HEK293T (cell line): ENCODE measurements around the gene ALK.

Experiments used
- CTCF ChIA-PET: fragments of 350-600 bp; formaldehyde crosslinking; extraction: SDS; loops from one replicate; lab custom pipeline; 2021; ENCODE audit warnings: antibody characterized with exemption, inconsistent platforms; lab: Yijun Ruan, JAX
- POLR2A ChIA-PET: fragments of 350-600 bp; formaldehyde crosslinking; extraction: SDS; loops from one replicate; lab custom pipeline; 2020; ENCODE audit warnings: antibody characterized with exemption, inconsistent platforms; lab: Yijun Ruan, JAX
- DNase-seq: peaks from one replicate; pipeline ENCODE4 v3.0.0; 2012; ENCODE audit warnings: mixed read lengths; ENCODE audit errors: extremely low spot score
- ARNT ChIP-seq: fragments of 450-650 bp; IDR thresholded peaks from 2 replicates; pipeline ENCODE4 v1.6.1; 2017; ENCODE audit warnings: mild to moderate bottlenecking
- BHLHE40 ChIP-seq: fragments of 450-650 bp; IDR thresholded peaks from 2 replicates; pipeline ENCODE4 v1.6.1; 2016; ENCODE audit warnings: mild to moderate bottlenecking, moderate library complexity, borderline replicate concordance
- CTBP1 ChIP-seq: fragments of 450-650 bp; IDR thresholded peaks from 2 replicates; pipeline ENCODE4 v1.6.1; 2016; ENCODE audit warnings: borderline replicate concordance
- ELF4 ChIP-seq: fragments of 450-650 bp; IDR thresholded peaks from 2 replicates; pipeline ENCODE4 v1.6.1; 2017; ENCODE audit warnings: antibody characterized with exemption
- FOXA1 ChIP-seq: fragments of 450-650 bp; IDR thresholded peaks from 2 replicates; pipeline ENCODE4 v1.6.1; 2016; ENCODE audit warnings: mild to moderate bottlenecking
- FOXK2 ChIP-seq: fragments of 450-650 bp; IDR thresholded peaks from 2 replicates; pipeline ENCODE4 v1.6.1; 2016; ENCODE audit warnings: mild to moderate bottlenecking
- FOXM1 ChIP-seq: fragments of 450-650 bp; IDR thresholded peaks from 2 replicates; pipeline ENCODE4 v1.6.1; 2017; ENCODE audit warnings: mild to moderate bottlenecking, borderline replicate concordance
- HDGF ChIP-seq: fragments of 450-650 bp; IDR thresholded peaks from 2 replicates; pipeline ENCODE4 v1.6.1; 2017; ENCODE audit warnings: antibody characterized with exemption, borderline replicate concordance
- L3MBTL2 ChIP-seq: fragments of 450-650 bp; conservative IDR thresholded peaks from 2 replicates; pipeline ENCODE4 v1.6.1; 2016; ENCODE audit warnings: mild to moderate bottlenecking
- LEF1 ChIP-seq: fragments of 450-650 bp; IDR thresholded peaks from 2 replicates; pipeline ENCODE4 v1.6.1; 2017; ENCODE audit warnings: mild to moderate bottlenecking, borderline replicate concordance
- NFRKB ChIP-seq: fragments of 450-650 bp; IDR thresholded peaks from 2 replicates; pipeline ENCODE4 v1.6.1; 2016; ENCODE audit warnings: mild to moderate bottlenecking, moderate library complexity
- PKNOX1 ChIP-seq: fragments of 450-650 bp; IDR thresholded peaks from 2 replicates; pipeline ENCODE4 v1.6.1; 2016
- SP1 ChIP-seq: fragments of 450-650 bp; IDR thresholded peaks from 2 replicates; pipeline ENCODE4 v1.6.1; 2017
- SUZ12 ChIP-seq: fragments of 450-650 bp; IDR thresholded peaks from 2 replicates; pipeline ENCODE4 v1.6.1; 2016; ENCODE audit warnings: mild to moderate bottlenecking
- TARDBP ChIP-seq: fragments of 450-650 bp; IDR thresholded peaks from 2 replicates; pipeline ENCODE4 v1.6.1; 2016
- ZNF384 ChIP-seq: fragments of 450-650 bp; IDR thresholded peaks from 2 replicates; pipeline ENCODE4 v1.6.1; 2016

ALK gene

DNA sequence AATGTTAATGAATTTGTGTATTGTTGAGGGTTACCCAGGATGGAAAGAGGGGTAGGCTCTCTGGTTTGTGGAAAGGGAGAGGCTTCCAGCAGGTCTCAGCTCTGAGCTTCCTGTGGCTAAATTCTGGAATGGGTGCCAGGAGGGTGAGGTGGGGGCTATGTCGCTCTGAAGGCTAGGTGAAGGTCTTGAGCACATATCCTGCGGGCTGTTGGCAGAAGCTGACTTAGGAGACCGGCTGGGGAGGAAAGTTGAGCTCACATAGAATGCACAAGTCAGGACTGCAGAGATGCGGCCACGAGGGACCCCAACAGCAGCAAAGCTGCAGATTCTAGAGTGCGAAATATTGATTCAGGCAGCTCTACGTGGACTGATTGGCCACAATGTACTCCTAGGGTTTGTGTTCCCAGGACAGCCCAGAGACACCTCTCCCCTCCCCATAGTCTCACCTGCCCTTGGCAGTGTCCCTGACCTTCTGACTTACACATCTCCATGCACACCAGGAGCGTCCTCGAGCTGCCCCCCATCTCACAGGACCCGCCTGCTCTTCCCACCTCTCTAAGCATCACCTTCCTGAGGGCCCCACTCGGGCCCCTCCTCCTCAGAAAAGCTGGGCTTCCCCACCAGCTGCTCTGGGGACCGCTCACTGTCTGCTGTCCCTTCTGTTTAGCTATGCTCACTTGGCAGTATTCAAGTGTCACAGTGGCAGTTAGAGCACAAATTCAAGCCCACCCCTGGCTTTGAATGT lies 72.6 kb downstream of the ALK start:
- DNase-seq: no peak
- ChIA-PET POLR2A (no interaction called here), CTCF (no interaction called here)
- no peak for TF ChIP-seq FOXA1
- no peak for TF ChIP-seq SP1
- TF ChIP-seq LEF1: no peak
- TF ChIP-seq TARDBP: no peak
- TF ChIP-seq HDGF: no peak
- no peak for TF ChIP-seq FOXK2
- no peak for TF ChIP-seq L3MBTL2
- TF ChIP-seq BHLHE40: no peak
- TF ChIP-seq CTBP1: no peak
- TF ChIP-seq ELF4: no peak
- TF ChIP-seq ZNF384: no peak
- TF ChIP-seq FOXM1: no peak
- TF ChIP-seq ARNT: no peak
- TF ChIP-seq SUZ12: no peak
- no peak for TF ChIP-seq NFRKB
- no peak for TF ChIP-seq PKNOX1

DNA sequence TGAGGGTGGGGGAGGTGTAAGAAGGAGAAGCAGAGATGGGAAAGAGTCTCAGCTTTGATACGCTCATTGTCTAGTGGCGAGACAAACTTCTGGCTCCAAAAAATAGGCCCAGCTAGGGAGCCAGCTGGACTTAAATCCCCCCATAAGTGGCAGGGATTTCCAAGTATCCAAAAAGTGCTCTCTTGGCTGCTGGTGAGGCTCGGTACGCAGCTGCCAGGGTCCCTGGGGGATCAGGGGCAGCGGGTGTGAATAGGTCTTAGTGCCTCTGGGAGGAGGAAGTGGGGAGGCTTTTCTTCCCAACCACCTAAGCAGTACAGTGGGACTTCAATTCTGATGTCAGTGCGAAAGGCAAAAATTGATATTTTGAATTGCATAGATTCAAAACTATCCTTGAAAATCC lies 73.5 kb downstream of the ALK start:
- CTCF ChIA-PET: no interaction called here
- no peak for TF ChIP-seq L3MBTL2
- POLR2A ChIA-PET: no interaction called here
- no peak for DNase-seq

DNA sequence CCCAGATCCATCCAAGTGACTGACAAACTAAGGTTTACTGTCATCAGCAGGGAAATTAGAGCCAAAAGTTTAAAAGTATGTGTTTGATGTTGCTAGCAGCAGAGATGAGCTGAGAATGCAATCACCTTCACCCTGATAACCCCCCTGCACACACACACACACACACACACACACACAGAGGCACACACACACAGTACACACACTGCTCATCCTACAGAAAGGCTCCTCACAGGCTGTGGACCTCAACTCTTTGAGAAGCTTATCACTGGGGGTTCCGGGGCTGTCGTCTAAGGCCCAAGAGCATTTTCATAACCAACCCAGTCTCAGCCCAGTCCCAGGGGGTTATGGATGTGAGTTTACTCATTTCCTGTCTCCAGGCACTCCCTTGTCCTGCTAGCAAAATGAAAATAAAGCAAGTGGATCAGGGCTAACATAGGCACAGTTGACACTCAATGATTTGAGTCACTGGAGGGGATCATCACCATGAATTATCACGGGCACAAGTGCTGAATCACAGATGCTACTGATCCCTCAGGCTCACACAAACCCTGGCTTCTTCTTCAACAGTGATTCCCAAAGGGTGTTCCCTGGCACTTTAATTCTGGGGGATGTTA lies 76.6 kb downstream of the ALK start:
- DNase-seq: no peak
- CTCF ChIA-PET: no interaction called here
- no peak for TF ChIP-seq BHLHE40
- TF ChIP-seq HDGF: no peak
- no peak for TF ChIP-seq NFRKB
- TF ChIP-seq LEF1: no peak
- no peak for TF ChIP-seq FOXA1
- no peak for TF ChIP-seq ARNT
- no peak for TF ChIP-seq CTBP1
- no peak for TF ChIP-seq ZNF384
- TF ChIP-seq PKNOX1: no peak
- TF ChIP-seq SP1: no peak
- no peak for TF ChIP-seq ELF4
- TF ChIP-seq FOXM1: no peak
- POLR2A ChIA-PET: no interaction called here

DNA sequence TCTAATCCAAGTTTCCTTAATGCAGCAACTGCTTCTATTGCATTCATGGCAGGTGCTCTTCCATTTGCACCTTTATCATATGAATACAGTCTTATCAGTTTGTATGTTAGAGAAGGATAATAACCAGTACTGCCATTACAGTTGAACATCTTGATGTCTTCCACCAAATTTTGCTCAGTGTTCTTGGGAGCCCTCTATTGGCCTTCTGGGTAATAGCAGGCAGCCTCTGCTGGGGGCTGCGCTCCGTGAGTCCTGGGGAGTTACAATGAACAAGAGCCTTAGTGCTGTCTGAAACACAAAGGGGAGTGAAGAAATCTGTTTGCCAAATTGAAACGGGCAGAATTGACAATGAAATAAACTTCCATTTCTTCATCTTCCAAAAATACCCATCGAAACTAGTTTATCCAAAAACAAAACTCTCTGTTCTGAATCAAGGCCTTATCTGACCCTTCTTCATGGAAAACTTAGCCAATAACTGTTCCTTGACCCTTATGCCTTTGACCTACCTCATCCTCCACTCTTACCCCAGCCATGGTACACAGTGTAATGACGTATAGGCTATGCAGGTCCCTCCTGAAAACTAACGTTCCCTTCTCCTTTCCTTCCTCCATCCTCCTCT lies 79.9 kb downstream of the ALK start:
- TF ChIP-seq SP1 (no peak), CTBP1 (no peak), PKNOX1 (no peak), FOXM1 (no peak), FOXA1 (no peak), ARNT (no peak), BHLHE40 (no peak), LEF1 (no peak), FOXK2 (no peak)
- POLR2A ChIA-PET: no interaction called here
- CTCF ChIA-PET: interaction anchor here (0.6 kb wide), 2 partner anchors 41 to 232 kb away, joined by 3 read pairs; no protein-coding TSS in a partner anchor
- peak; percentile 52 for DNase-seq

DNA sequence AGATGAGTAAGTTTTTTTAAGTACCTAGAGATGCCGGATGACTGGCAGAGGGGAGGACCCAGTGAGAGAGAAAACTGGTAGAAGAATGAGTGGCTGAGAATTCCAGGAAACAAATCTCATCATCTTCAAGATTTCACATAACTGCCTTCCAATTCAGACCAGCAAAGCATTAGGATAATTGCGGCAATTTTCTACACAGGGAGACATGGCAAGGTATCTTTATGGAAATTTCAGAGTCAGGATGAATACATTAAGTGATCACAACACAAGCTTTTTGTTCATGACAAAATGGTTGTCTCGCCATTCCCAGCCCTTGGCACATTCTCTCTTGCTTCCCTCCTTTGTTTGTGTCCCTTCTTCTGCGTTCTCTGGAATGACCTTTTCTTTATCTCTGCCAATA lies 82.1 kb downstream of the ALK start:
- ChIA-PET CTCF (no interaction called here), POLR2A (no interaction called here)
- DNase-seq: no peak
- TF ChIP-seq PKNOX1: no peak

GRCh38 chr2:29837925-29838324 lies 83.5 kb downstream of the ALK start:
- CTCF ChIA-PET: no interaction called here

More at GRCh38 chr2:29837925-29838324, 83.5 kb downstream of the ALK start:
- DNase-seq: no peak
- POLR2A ChIA-PET: no interaction called here
- no peak for TF ChIP-seq FOXM1
- no peak for TF ChIP-seq FOXA1
- no peak for TF ChIP-seq CTBP1
- TF ChIP-seq HDGF: no peak
- no peak for TF ChIP-seq ARNT
- TF ChIP-seq PKNOX1: no peak
- no peak for TF ChIP-seq TARDBP
- TF ChIP-seq LEF1: no peak
- no peak for TF ChIP-seq ELF4
- no peak for TF ChIP-seq ZNF384
- no peak for TF ChIP-seq SP1
- no peak for TF ChIP-seq SUZ12
- no peak for TF ChIP-seq L3MBTL2
- no peak for TF ChIP-seq FOXK2
- no peak for TF ChIP-seq NFRKB
- TF ChIP-seq BHLHE40: no peak
